HG02852 (cell line): ENCODE data around the gene DENND1A.
"Not testable (repeated sequence)": the region's sequence is repeated elsewhere in the genome, so short reads cannot be mapped to it uniquely, and the experiment has no call there.

Source experiments
- ATAC-seq: cut with Tn5 transposase; IDR thresholded peaks from one replicate; pipeline ENCODE4 v1.9.1; 2021; ENCODE audit warnings: mild to moderate bottlenecking, moderate library complexity; ENCODE audit not compliant: unreplicated experiment

Gene DENND1A

DNA sequence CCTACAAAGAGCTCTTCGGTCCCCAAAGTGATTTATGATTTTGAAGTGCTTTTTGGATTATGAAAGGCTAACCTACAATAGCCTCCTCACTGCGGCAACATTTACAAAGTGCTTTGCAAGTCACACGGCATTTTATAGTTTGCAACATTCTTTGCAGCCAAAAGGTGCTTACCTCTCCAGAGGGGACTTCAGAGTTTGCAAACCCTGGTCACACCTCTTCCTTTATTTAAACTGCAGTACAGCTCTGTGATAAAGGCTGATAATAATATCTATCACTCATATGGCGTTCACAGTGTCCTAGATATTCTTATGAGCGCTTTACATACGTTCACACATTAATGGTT, 594.0 kb downstream of the DENND1A start:
- ATAC-seq: no peak

DNA sequence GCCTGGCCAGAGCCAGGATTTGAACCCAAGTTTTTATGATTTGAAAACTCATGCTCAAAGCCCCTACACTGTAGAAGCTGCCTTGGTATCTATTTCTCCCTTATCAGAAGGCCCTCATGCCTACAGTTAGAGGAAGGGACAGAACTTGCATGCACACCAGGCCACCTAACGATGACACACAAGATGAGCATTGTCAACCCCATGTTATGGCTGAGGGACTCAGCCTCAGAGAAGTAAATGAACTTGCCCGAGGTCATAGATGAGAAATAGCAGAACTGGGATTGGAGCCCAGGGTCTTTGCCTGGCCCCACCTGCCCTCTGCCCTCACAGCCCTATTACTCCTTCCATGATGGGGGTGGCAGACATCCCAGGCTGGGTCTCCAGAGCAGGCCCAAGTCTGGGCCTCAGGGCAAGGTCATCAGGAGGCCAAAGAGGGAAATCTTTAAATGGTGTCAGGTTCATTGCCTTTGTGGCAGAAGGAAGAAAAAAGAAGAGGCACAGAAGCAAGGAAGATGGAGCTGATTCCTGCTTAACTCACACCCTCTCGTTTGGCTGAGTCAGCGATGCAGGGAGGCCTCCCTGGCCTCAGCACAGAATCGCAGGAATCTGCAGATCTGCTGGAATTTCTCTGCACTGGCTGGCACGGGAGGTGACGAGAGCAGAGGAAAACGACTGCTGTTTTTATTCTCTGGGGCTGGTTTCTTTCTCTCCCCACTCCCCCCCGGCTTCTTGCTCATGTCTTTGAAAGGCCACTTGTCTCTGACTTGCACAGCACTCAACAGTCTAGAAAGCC, 594.5 kb downstream of the DENND1A start:
- ATAC-seq: no peak

DNA sequence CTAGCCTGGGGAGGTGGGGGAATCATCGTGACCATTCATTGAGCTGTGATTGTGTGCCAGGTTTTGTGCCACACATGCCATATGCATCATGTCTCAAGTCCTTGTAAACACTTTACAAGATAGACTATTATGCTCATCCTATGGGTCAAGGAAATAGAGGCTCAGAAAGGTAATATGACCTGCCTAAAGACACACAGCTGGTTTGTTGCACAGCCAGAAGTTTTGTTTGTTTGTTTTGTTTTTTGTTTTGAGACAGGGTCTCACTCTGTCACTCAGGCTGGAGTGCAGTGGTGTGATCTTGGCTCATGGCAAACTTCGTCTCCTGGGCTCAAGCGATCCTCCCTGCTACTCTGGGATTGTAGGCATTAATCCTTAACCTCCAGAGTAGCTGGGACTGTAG, 595.3 kb downstream of the DENND1A start:
- no peak for ATAC-seq

DNA sequence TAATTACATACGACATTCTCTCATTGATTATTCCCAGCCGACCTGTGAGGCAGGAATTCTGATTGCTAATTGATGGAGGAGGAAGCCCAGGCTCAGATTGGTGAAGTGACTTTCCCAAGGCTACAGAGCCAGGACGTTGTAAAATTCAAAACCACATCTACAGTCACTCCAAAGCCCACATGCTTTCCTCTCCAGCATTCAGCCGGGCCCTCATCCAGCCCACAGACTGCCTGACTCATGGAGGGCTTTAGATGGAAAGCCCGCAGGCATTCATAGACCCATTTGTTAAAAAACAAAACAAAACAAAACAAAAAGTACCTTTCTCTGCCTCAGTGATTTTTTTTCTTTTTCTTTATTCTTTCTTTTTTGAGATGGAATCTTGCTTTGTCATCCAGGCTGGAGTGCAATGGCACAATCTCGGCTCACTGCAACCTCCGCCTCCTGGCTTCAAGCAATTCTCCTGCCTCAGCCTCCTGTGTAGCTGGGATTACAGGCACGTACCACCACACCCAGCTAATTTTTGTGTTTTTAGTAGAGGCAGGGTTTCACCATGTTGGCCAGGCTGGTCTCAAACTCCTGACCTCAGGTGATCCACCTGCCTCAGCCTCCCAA, 596.8 kb downstream of the DENND1A start:
- ATAC-seq: not testable (repeated sequence)

DNA sequence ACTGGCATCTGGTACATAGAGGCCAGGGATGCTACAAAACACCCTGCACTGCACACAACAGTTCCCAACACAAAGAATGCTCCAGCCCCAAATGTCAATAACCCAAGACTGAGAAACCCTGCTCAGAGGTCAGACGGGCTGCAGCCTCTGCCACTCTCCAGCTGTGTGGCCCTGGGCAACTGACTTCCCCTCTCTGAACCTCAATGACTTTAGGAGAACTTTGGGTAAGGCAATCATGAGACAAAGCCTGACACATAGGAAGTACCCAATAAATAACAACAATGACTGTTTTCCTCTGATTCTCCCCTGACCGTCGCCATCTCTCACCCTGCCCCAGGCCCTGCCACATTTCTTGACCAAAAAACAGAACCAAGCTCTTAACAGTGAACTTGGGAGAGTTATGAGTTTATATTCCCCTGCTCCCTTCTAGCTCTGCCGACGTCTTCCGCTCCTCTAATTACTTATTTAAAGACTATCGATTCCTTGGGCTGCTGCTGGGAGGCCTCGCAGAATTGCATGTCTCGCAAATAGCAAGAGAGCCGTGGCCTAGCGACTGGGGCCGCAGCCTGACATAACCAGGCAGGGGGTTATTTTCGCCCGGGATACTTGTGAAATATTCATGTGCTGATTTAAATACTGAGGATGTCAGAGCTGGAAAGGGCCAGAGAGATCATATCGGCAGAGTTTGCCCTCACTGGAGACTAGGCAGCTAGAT, 598.4 kb downstream of the DENND1A start:
- no peak for ATAC-seq
